HuH-7 (cell line): ENCODE data around the gene SLC6A5.
A peak's percentile ranks its signal among the peaks of the same experiment; 100 is the strongest.
"Not testable (repeated sequence)": the region's sequence is repeated elsewhere in the genome, so short reads cannot be mapped to it uniquely, and the experiment has no call there.

Experiments
- DNase-seq: peaks from one replicate; pipeline ENCODE4 v3.0.0; 2011; ENCODE audit warnings: low spot score

Gene SLC6A5

GRCh38 chr11:20599221-20600019, at the start of gene SLC6A5:
SLC6A5 (plus strand) TSS chr11:20599608; CDS start chr11:20599673, 65 bp downstream.
- peak; percentile 79 for DNase-seq

DNA sequence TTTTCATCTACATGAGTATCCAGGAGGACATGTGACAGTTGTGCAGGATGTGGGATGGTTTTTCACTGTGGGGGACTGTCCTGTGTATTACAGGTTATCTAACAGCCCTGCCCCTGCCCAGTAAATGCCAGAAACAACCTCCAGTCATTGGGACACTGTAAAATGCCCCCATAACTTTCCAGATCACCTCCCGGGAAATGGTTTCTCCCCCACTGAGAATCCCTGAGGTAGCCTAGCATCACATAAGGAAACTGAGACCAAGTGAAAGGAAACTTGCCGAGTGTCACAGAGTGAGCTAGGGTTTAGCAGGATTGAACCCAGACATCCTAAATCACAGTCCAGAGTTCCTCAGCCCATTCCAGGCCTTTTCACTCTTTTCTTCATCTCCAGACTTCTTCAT, 48.3 kb upstream of the SLC6A5 start:
- no peak for DNase-seq

- DNase-seq: no peak
Observed at GRCh38 chr11:20555783-20556182, 43.6 kb upstream of the SLC6A5 start.

DNA sequence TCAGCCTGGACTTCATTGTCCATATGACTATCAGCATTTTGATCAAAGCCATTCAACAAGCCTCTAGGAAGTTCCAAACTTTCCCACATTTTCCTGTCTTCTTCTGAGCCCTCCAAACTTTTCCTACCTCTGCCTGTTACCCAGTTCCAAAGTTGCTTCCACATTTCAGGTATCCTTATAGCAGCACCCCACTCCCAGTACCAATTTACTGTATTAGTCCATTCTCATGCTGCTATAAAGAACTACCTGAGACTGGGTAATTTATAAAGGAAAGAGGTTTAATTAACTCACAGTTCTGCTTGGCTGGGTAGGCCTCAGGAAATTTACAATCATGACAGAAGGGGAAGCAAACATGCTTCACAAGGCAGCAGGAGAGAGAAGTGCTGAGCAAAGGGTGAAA, 43.0 kb upstream of the SLC6A5 start:
- DNase-seq: not testable (repeated sequence)

- DNase-seq: no peak
Observed at GRCh38 chr11:20558741-20559140, 40.7 kb upstream of the SLC6A5 start.

- no peak for DNase-seq
Observed at GRCh38 chr11:20559523-20560300, 39.7 kb upstream of the SLC6A5 start.

DNA sequence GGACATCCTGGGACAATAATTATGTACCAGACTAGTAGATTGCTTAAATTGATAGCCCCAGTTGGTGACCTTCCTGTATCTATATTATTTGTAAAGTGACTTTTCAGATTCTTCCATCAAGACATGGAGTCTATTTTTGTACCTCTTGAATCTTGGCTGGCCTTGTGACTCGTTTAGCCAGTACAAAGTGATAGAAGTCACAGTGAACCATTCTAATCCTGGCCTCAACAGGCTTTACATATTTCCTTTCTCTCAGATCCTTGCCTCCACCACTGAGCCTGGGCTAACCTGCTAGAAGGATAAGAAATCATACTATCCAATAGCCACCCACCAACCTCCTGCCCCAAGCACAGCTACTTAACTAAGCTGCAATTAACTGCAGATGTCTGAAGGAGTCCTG, 37.5 kb upstream of the SLC6A5 start:
- no peak for DNase-seq

DNA sequence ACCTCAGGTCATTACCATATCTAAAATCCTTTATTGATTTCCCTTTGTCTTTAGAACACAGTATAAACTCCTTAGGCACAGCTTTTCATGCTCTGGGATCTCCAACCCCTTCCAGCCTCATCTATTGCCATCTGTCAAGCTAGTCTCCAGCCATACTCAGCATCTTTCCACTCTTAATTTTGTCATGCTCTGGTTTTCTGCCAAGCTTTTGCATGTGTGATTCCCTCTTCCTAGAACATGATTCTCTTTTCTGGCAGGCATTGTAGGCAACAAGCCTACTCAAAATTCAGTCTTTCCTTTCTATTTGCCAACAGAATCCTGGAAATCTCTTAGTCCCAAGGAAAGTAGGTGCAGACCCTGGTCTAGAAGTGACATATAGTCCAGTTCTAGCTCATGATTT, 35.5 kb upstream of the SLC6A5 start:
- no peak for DNase-seq

DNA sequence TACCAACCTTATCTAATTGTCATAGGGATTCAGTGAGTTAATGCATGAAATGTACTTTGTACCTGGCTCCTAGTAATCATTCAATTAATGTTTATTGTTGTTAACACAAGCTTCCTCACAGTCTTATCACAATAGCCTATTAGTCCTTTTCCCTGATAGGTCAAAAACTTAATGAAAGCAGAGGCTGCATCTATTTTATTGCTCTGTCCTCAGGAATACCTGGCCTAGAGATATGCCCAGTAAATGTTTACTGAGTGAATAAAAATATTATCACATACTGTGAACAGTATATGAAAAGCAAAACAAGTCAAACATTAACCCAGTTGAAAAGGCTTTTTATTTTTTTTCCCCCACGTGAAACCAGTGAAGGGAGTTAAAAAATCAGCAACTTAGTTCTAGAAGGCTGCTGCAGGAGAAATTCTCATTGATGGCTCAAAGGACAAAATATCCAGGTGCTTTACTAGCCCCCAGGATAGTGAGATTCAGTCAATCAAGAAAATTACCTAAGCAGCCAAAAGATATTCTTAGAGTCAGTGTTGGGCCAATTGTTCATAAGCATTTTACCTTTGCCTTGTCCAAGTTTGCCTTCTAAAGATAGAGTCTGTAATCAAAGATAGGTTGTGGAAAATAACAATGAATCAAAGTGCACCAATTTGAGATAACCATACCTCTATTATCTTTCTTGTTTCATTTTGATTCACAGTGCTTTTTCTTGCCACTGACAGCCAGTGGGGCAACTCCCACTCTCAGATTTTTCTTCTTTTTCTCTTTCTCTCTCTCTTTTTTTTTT, 34.4 kb upstream of the SLC6A5 start:
- DNase-seq: no peak

GRCh38 chr11:20566115-20566514, 33.3 kb upstream of the SLC6A5 start:
- DNase-seq: not testable (repeated sequence)

DNA sequence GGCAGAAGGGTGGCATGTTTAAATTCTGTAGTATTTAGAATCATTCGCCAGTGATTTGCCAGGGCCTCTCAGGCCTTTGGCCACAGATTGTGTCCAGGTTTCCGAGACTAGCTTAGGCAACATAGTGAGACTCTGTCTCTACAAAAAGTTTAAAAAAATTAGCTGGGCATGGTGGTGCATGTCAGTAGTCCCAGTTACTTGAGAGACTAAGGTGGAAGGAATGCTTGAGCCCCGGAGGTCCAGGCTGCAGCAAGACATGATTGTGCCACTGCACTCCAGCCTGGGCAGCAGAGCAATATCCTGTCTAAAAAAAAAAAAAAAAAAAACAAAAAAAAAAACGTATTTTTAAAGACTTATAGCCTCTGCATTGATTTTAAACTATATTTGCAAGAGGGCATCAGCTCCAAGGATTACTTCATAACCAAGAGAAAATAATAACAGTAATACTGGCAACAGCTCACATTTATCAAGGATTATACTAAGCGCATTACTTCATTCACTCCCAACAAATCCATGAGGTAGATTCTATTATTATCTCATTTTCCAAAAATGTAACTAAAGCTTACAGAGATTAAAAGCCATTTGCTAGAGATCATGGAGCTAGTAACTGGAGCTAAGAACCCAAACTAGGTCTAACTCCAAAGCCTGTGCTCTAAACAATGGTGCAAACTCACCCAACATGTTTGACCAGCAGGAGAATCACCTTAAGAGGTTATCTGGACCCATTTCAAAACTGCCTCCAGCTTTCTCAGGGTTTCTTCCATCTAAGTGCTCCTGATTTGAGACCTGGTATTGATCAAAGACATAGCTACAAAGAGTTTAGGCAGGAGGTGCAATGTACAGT, 32.6 kb upstream of the SLC6A5 start:
- no peak for DNase-seq

GRCh38 chr11:20579725-20580124, 19.7 kb upstream of the SLC6A5 start:
- DNase-seq: not testable (repeated sequence)

DNA sequence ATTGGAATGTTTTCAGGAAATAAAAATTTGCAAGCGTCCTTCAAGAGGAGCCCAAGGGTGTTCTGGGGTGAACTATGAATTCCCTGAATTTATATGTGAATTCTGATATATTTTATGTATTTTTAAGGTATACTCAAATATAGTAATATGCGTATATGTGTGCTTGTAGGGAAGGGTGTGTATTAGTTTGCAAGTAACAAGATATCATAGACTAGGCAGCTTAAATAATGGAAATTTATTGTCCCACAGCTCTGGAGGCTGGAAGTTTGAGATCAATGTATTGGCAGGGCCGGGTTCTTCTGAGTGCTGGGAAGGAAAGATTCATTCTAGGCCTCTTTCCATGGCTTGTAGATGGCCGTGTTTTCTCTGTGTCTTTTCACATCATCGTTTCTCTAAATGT, 16.2 kb upstream of the SLC6A5 start:
- no peak for DNase-seq

- no peak for DNase-seq
Observed at GRCh38 chr11:20584093-20584774, 15.2 kb upstream of the SLC6A5 start.

DNA sequence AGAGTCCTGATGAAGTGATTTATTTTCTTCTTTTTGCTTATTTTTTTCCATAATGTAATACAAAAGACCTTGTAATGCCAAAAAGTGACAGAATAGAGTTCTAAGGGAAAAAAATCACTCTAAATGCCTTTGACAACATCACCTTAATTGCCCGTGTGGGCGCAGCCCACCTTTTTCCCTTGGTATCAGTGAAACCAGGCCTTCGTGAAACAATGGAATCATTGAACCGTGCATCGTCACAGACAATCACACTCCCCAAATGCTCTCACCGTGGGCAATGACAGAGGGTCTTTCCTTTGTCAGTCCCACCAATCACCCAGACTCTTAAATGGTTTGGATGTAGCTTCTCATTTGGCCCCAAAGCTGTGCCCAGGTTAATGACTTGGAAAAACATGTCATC, 9.6 kb upstream of the SLC6A5 start:
- no peak for DNase-seq

DNA sequence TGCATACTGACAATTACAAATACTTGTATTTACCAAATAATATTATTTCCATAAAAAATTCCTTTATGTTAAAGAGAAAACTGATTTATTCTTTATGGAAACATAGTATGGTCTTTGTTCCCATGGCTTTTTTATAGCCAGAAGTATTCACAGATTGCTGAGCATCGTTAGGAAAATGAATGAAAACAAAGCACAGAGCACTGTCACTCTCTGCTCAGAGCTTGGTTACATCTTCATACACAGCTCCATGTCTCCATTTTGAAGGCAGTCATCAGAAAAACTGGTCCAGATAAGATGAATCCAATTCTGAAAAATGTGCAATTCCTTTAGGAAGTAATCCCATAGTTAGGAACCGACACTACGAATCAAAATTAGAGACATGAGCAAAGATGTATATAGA, 9.0 kb upstream of the SLC6A5 start:
- DNase-seq: no peak

DNA sequence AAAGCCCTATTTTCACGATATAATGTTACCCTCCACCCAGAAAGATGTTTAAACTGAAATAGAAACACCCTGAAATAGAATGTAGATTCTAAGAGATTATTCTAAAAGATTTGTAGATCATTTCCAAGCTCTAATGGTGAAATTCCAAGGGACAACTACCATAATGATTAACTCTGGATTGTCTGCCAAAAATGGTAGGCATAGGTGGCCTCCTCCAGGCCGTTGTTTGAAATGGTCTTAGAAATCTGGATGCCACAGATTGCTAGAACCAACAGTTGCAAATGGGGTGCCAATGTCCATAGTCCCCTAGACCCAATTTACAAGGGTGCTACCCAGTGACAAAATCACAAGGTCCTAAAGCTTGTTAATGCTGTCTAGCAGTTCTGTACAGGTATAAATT, 6.7 kb upstream of the SLC6A5 start:
- DNase-seq: peak; percentile 28

DNA sequence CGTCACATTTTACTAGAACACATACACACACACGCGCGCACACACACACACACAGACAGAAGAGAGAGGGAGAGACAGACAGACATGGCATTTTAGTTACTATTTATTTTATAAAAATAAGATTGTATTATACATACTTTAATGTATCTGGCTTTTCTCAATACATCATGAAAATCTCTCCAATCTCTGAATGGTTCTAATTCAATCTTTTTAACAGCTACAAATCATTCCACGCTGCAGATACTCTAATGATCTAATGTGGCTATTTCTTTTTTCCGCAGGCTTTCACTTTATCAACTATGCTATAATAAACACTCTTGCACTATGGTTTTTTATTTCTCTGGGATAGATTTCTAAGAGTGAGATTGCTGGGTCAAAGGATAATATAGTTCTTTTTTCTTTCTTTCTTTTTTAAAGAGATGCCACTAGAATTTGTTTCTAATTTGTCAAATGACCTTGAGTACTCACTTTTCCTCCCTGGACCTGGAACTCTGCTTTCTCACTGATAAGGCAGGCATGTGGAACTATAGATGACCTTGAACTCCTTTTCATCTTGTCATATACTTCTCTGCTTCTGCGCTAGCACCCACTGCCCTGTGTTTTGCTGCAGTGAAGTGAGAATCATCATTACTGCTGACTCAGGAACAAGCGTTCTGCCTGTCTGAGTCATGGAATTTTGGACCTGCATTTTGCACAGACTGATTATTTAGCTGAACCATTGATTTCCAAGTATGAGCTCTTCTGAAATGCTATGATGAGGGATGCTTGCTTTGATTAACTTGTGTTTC, 4.9 kb upstream of the SLC6A5 start:
- DNase-seq: no peak

- no peak for DNase-seq
Observed at GRCh38 chr11:20595101-20595500, 4.3 kb upstream of the SLC6A5 start.
